HTR-8/SVneo (cell line): Measurements from ENCODE around the gene TIMM22.
"Not testable (repeated sequence)": the region's sequence is repeated elsewhere in the genome, so short reads cannot be mapped to it uniquely, and the experiment has no call there.

ENCODE experiments used
- DNase-seq: peaks from one replicate; pipeline ENCODE4 v3.0.0; 2011; ENCODE audit warnings: low spot score, mixed read lengths; ENCODE audit not compliant: insufficient read length
- FAIRE-seq: peaks from 2 replicates; lab custom pipeline; 2011; peaks lifted over from hg19 to GRCh38; lab: Jason Lieb, UNC

The TIMM22 gene

DNA sequence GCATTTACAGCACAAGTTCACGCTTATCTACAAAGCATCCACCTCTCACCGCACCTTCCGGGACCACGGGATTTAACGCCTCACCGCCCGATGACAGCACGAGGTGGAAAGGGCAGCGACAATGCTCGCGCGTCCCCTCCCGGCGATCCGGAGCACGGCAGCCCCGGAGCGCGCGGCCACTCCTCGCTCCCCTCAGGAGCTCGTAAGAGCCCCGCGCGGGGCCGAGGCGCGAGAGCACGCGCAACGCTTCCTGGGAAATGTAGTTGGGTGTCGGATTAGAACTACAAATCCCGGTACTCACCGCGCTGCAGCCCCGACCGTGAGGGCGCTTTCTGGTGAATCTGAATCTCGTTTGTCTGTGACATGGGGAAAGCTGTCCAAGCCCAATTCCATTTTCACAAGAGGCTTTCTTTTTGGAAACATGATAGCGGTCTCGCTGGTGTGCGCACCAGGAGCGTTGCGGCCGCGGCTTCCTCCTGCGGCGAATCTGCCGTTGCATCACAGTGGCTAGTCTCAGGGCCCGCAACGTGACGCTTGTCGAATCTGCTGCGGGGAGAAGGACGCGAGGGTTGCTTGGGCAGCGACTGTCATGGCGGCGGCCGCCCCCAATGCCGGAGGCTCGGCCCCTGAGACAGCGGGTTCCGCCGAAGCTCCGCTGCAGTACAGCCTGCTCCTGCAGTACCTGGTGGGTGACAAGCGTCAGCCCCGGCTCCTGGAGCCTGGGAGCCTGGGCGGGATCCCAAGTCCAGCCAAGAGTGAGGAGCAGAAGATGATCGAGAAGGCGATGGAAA, at the start of gene TIMM22:
Gene TIMM22 (plus strand): TSS at position 576 of the 791 bp plus-strand sequence. CDS start 14 bp downstream, at position 590.
- peak; percentile 96 for DNase-seq
- peak; percentile 97 for FAIRE-seq

DNA sequence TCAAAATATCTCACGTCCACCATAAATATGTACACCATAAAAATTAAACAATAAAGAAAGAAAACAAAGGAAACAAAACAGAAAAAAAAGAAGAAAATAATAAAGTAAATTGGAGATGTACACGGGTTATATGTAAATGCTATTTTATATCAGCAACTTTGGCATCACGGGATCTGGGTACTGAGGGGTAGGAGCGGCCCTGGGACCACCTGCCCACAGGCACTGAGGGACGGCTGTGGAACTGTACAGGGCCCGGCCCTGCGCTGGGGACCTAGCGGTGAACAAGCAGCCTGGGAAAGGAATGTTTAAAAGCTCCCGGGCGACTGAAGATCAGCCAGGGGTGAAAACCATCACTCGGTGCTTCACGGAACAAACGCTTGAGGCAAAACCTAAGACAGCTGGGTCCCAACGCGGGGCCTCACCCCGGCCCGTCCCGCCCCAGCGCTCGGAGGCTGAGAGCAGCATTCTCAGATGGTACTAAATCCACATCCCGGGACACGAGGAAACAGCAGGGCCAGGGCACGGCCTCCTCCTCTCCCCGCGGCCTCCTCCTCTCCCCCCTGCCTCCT, 48.6 kb upstream of the TIMM22 start:
- DNase-seq = no peak
- FAIRE-seq = no peak

DNA sequence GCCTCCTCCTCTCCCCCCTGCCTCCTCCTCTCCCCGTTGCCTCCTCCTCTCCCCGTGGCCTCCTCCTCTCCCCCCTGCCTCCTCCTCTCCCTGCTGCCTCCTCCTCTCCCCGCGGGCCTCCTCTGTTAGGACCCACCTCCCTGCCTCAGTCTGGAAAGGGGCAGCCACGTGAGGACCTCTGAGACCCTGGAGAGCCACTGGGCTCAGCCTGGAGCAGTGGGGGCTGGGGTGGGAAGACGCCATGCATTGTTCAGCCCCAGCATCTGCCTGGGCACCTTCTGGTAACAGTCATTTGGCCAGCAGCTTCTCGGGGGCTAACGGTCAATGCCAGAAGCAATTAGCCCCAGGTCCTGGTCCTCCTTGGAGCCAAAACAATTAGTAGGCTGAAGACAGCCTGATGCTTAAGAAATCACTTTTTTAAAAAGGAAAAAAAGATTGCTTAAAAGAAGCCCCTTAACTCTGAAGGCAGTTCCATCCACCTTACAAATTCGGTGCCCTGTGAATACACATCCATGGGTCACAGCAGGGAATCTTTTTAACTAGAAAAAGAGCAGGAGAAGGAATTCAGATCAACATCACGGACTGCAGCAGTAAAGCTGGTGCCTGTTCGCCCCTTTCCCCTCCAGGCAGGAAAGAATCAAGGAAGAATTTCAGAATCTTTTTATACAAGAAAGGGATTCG, 47.2 kb upstream of the TIMM22 start:
- FAIRE-seq (no peak), DNase-seq (no peak)

DNA sequence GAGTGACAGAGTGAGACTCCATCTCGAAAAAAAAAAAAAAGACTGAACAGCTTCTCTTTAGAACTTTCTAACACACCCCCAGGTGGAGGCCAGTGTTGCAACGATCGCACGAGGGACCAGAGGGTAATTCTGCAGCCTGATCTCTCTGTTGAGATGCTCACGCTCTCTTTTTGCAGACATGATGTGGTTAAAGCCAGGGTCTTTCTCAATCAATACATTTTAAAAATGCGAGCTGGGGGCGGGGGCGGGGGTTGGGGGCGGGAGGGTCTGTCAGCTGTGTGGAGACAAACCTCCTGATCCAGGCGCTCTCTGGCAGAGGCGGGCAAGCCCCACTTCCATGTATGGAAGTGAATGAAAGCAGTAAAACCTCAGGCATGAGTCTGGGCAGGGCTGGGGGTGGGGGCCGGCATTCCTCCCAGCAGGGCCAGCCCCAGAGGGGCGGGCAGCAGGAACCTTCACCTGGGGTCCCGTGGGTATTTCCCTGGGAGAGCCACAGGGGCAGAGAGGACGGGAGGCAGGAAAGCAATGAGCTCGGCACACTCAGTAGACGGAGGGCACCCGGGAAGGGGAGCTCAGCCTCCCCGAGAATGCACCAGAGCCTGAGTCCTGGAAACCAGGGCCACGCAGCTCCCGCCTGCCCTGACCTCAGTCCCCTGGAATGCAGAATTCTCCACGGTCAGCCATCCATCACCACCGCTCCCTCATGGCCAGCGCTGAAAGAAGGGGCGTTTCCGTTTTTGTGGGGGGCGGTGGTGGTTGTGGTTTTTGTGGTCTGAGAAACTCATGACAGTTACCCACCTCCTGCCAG, 45.4 kb upstream of the TIMM22 start:
- peak; percentile 97 for FAIRE-seq
- peak; percentile 93 for DNase-seq

DNA sequence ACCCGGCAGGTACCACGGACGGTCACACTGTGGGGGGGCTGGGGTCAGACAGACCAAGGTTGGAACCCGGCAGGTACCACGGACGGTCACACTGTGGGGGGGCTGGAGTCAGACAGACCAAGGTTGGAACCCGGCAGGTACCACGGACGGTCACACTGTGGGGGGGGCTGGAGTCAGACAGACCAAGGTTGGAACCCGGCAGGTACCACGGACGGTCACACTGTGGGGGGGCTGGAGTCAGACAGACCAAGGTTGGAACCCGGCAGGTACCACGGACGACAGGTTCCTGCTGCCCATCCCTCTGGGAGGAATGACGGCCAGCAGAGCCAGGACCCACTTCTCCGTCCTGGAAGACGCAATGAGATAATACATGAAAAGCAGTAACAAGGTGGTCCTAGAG, 44.3 kb upstream of the TIMM22 start:
- not testable (repeated sequence) for DNase-seq
- FAIRE-seq = peak; percentile 93

DNA sequence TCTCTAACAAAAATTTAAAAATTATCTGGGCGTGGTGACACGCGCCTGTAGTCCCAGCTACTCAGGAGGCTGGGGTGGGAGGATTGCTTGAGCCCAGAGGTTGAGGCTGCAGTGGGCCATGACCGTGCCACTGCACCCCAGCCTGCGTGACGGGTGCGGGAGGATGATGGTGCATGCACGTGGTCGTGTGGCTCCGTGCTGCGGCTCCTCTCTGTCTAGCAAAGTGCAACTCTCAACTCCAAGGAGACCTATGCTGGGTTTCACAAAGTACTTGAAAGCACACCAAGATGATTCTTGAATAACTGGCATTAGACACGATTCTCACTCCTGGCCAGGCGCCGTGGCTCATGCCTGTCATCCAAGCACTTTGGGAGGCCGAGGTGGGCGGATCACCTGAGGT, 43.2 kb upstream of the TIMM22 start:
- DNase-seq (no peak), FAIRE-seq (no peak)

DNA sequence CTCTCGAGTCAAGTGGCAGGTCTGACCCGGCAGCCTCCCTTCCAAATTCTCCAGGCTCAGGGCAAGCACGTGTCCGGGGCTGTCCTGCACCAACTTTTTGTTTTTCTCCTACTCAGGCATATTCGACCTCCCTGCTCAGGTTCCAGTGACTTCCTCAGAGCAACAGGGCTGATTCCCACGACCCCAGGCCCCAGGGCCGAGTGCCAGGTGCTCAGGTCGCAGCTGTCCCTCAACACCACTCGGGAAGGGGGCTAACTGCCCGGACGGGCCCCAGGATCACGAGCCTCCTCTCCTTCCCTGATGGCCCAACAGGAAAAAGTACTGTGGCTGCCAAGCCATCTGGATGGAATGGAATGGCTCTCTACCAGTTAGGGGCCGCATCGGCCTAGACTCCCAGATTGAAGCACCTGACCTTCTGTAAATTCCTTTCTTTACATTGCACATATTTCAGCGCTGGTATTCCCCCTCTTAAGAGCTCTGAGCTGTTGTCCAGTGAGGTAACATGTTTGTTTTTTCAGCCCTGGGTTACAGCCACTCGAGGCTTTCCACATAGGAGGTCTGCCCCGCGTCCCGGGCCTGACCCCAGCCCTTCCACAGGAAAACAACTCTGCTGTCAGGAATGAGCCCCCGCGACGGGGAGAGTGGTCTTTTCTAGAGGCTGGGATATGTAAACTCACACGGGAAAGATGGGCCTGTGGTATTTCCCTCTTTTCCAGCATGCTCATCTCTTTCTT, 42.3 kb upstream of the TIMM22 start:
- DNase-seq = peak; percentile 84
- FAIRE-seq = peak; percentile 76

DNA sequence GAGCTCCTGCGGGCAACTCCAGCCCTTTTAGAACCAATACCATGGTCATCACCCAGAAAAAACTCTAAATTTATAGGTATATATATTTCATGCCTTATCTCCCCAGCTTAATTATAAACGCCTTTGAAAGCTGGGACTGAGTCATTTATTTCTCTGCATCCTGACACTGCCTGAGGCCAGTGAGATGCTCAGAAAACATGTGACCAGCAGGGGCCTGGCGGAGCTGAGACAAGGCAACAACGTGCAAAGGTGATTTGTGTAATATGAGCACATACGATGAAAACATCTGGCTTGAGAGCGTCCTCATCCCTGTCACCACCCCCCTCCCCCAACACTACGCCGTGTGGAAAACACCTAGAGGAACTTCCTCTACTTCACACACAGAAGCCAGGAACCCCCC, 40.0 kb upstream of the TIMM22 start:
- peak; percentile 80 for FAIRE-seq
- DNase-seq = peak; percentile 78

DNA sequence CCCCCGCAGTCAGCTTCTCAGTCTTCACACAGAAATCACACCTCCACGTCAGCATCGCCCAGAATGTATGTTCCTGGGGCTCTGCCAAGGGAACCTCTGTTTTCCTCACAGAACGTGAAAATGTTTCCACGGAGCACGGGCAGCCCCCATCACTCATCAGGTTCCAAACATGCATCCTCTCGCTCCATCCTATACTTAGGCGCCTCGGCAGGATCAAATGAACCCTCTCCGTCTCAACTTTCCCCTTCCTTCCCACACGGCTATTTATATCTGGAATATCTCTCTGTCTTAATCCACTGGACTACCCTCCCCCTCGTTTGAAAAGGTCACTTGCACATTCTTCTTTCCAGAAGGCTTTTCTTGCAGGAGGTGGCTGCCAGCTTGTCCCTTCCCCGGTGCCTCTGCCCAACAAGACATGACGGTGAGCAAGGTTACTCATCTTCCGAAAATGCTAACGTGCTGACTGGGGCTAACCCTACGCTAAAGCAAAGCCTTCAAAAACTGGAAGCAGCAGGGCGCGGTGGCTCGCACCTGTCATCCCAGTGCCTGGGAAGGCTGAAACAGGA, 39.0 kb upstream of the TIMM22 start:
- DNase-seq (no peak), FAIRE-seq (peak; percentile 33)

DNA sequence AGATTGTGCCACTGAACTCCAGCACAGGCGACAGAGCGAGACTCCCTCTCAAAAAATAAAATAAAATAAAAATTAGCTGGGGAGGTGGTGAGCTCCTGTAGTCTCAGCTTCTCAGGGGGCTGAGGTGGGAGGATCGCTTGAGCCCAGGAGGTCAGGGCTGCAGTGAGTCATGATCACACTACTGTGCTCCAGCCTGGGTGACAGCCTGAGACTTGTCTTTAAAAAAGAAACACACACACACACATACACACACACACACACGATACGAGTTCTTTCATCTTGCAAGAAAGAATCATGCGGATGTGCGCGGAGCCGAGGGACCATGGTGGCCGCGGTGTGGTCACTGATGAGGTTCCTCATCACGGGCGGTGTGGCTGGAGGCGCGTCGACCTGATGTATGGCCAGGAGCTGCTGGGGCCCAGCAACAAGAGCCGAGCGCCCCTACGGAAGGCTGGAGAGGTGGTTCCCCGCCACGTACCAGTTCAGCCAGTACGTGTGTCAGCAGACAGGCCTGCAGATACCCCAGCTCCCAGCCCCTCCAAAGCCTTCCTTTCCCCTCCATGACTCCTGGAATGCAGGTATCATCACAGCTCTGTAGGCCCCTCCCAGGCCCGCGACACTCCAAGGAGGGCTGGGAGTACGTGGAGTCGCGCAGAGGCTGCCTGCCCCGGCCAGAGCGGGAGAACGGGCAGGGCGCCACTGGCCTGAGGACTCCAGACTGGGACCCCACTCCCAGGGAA, 38.0 kb upstream of the TIMM22 start:
- DNase-seq = no peak
- peak; percentile 51 for FAIRE-seq

DNA sequence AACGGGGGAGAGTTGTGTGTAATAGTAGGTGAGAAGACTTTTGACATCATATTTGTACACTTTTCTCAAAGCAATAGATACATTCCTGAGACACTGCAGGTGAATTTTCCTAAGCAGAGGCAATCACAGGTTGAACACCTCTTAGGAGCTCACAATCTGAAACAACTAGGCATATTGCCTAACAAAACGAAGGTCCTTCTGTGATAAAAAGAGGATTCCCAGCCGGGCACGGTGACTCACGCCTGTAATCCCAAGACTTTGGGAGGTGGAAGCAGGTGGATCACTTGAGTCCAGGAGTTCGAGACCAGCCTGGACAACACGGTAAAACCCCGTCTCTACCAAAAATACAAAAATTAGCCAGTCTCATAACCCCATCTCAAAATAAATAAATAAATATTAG, 34.8 kb upstream of the TIMM22 start:
- FAIRE-seq (no peak), DNase-seq (no peak)

DNA sequence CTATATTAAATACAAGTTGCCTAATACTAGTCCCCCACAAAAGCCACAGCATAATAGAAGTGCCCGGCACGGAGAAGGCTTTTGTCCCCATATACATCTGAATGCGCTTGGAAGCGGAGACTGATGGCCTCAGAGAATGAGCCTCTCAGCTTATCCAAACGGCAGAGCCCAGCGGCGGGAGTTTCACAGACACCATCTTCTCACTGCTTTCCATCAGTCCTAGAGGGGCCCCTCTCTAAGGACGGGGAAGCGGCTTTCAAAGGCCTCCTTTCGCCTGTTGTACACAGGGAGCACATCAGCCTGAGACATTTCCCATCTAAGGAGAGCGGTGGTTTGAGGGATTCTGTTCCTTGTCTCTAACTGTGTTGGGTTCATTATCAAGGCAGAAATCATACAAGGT, 34.3 kb upstream of the TIMM22 start:
- DNase-seq (no peak), FAIRE-seq (no peak)

DNA sequence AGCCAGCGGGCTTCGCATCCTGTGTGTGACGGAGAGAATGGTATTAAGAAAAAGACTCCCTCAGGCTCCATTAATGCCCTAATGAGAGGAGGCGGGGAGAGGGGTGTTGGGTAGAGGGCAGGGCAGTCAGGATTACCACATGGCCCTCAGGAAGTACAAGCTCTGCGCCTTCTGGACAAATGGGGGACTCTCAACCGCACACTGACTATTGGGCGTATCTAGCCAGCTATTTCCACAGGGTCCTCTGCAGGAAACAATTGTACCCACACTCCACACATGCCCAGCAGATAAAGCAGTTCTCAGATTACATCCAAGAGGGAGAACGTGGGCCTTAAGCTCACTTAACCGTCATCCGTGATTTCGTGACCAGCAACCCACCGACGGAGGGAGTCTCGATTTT, 32.1 kb upstream of the TIMM22 start:
- FAIRE-seq (peak; percentile 31), DNase-seq (no peak)

DNA sequence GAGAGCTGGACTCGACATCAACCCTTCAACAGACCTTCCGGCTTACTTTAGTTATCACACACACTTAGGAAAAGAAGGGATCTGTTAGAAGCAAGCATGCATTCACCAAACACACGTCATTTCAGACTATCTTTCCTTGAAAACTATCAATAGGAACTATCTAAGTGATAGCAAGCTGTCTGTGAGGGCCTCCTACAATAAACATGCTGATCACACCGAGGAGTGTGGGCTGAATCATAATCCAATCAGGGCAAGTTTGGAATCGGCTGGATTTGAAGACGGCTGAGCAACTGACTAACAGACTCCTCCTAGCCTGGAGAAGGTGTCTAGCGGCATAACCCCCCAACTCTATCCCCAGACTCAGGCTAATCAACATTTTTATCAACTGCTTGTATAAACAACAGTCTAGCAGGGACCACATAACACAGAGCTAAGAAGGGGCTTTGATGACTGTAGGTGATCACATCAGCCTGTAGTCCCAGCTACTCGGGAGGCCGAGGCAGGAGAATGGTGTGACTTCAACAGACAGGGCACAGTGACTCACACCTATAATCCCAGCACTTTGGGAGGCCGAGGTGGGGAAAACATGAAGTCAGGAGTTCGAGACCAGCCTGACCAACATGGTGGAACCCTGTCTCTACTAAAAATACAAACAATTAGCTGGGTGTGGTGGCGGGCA, 31.5 kb upstream of the TIMM22 start:
- no peak for FAIRE-seq

DNA sequence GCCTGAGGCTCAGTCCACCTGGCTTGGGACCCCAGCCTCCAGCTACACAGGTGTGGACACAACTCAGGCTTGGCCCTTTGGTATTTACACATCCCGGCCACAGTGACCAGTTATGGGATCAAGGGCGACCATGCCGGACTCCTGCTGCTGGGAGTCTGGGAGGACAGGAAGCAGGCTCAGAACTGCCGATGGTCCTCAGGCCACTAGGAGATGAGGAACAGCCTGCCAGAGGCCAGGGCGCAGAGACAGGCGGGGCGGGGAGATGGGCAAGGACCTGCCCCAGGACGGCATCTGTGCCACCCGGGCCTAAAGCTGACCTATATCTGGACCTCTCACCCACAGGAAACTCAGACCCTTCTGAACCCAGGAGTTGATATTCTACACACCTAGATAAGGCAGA, 29.8 kb upstream of the TIMM22 start:
- no peak for FAIRE-seq

More for the DNA sequence above, 31.5 kb upstream of the TIMM22 start:
- no peak for DNase-seq

DNA sequence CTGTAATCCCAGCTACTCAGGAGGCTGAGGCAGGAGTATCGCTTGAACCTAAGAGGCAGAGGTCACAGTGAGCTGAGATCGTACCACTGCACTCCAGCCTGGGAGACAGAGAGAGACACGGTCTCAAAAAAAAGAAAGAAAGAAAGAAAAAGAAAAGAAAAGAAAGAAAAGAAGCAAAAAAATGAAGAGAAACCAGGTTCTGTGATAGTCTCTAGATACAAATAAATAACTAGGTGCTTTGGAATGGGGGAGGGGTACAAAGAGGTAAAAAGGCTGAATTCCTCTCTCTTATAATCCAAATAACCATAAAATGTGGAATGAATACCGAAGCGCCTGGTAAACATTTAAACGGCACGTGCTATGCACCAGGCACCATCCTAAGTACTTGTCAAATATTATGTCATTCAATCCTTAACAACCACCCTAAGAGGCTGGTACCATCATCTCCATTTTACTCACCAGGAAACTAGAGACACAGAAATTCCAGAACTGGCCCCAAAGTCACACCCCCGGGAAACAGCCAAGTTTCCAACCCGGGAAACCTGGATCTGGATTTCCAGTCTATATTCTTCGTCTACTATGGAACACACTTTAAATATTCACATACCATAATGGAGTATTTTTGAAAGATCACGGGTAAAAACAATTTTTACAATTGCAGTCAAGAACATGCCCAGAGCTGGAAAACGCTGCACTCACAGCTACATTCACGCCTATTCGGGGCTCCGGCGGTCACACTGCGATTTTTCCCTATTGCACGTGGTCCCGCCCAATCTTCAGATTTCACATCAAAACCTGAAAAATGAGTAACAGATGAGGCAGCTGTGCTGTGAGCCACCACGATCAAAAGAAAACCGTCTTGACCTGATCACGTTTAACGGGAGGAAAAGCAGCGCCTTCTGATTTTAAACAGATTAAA, 27.9 kb upstream of the TIMM22 start:
- FAIRE-seq = no peak
- no peak for DNase-seq

More for the DNA sequence above, 29.8 kb upstream of the TIMM22 start:
- DNase-seq = no peak

DNA sequence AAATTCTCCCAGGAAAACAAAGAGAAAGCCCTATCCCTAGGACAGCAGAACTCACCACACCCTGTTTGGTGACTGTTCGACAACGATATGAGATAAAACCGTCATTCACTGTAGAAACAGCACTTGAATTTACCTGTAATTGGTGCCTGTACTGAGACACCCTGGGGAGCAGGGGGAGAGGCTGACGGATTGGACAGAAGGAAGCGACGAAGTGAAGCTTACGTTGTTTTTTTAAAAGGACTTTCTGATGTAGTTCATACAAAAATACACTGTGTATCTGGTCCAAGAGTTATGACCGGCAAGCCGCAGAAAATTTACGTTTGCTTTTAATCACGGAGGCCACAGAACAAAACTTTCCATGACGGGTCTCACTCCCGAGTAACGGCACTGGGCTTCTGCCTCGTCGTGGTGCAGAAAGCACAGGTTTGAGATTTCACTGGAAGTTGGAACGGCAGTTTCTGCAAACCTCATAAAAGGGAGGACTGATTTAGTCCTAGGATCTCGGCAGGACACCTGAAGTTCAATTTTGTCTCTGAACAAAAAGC, 27.0 kb upstream of the TIMM22 start:
- DNase-seq (no peak), FAIRE-seq (no peak)
